GM12878 (cell line): ENCODE data around the gene CD52. TPM values are rescaled to one million over a fixed set of nuclear protein-coding genes. Genes with fewer than 3 reads are reported as not detected.

ENCODE experiments used
- ATAC-seq: fragments of 200-7000 bp; cut with Tn5 transposase; 3 replicates; pipeline ENCODE4 v1.9.1; 2020; ENCODE audit warnings: mild to moderate bottlenecking, moderate library complexity
- BruUV-seq: library from RNA; stranded (reverse); fragments of 400-500 nt; replicated peaks from 2 replicates; lab custom pipeline; 2021; lab: Mats Ljungman, UMichigan
- CTCF ChIA-PET: fragments of 300-600 bp; sonication (Branson Sonifier 250); formaldehyde crosslinking; extraction: SDS; loops from one replicate; lab custom pipeline; 2021; ENCODE audit warnings: inconsistent platforms; lab: Yijun Ruan, JAX
- POLR2A ChIA-PET: fragments of 350-600 bp; formaldehyde crosslinking; extraction: SDS; loops from one replicate; lab custom pipeline; 2021; ENCODE audit warnings: inconsistent platforms; lab: Charles Lee
- RAD21 ChIA-PET: fragments of 300-600 bp; sonication (Branson Sonifier 250); formaldehyde crosslinking; loops from one replicate; lab custom pipeline; 2023; ENCODE audit warnings: antibody characterized with exemption; ENCODE audit not compliant: unreplicated experiment; lab: Charles Lee
- SMC1A ChIA-PET: fragments of 300-600 bp; sonication (Branson Sonifier 250); formaldehyde crosslinking; loops from one replicate; lab custom pipeline; 2023; ENCODE audit not compliant: unreplicated experiment, uncharacterized antibody; lab: Charles Lee
- DNase-seq: peaks from one replicate; pipeline ENCODE4 v3.0.0-alpha.2; 2011; ENCODE audit warnings: low read depth, low spot score
- FAIRE-seq: peaks from 3 replicates; lab custom pipeline; 2011; peaks lifted over from hg19 to GRCh38; lab: Jason Lieb, UNC
- H2AFZ ChIP-seq: 2 replicates; pipeline ENCODE4 v1.6.0; 2011; ENCODE audit warnings: low read depth, low read length, control low read depth; ENCODE audit not compliant: control insufficient read depth
- H3K27ac ChIP-seq: 2 replicates; pipeline ENCODE4 v1.5.1; 2011; ENCODE audit warnings: control low read depth; ENCODE audit not compliant: control insufficient read depth, insufficient read depth
- H3K27me3 ChIP-seq, 2 experiments: replicated peaks in 1 of 2; 2 replicates each; pipeline versions ENCODE4 v1.6.0 to v1.6.1; 2011; ENCODE audit warnings: low read length in 1 of 2; ENCODE audit not compliant: control insufficient read depth in 2 of 2, insufficient read depth in 2 of 2
- H3K36me3 ChIP-seq, 2 experiments: 2 replicates each; pipeline ENCODE4 v1.5.1; 2011; ENCODE audit warnings: low read length in 1 of 2; ENCODE audit not compliant: control insufficient read depth in 2 of 2, insufficient read depth in 2 of 2
- H3K4me1 ChIP-seq: 2 replicates; pipeline ENCODE4 v1.6.1; 2011; ENCODE audit warnings: mild to moderate bottlenecking, low read length, moderate library complexity, mixed read lengths; ENCODE audit not compliant: control insufficient read depth, insufficient read depth
- H3K4me2 ChIP-seq: 2 replicates; pipeline ENCODE4 v1.6.0; 2011; ENCODE audit warnings: control low read depth; ENCODE audit not compliant: control insufficient read depth, insufficient read depth
- H3K4me3 ChIP-seq: fragments of 200-600 bp; sonication (generic); 2 replicates; pipeline ENCODE4 v1.5.1; 2016
- H3K79me2 ChIP-seq: 2 replicates; pipeline ENCODE4 v1.6.0; 2011; ENCODE audit warnings: low read length; ENCODE audit not compliant: control insufficient read depth, insufficient read depth
- H3K9ac ChIP-seq: 2 replicates; pipeline ENCODE4 v1.8.0; 2011; ENCODE audit warnings: low read length, control low read depth, mixed read lengths; ENCODE audit not compliant: control insufficient read depth, insufficient read depth
- H3K9me3 ChIP-seq: replicated peaks from 3 replicates; pipeline ENCODE4 v1.5.1; 2011; ENCODE audit warnings: mild to moderate bottlenecking, low read length; ENCODE audit not compliant: control insufficient read depth, insufficient read depth
- H4K20me1 ChIP-seq: 2 replicates; pipeline ENCODE4 v1.6.0; 2011; ENCODE audit not compliant: control insufficient read depth, insufficient read depth
- BCLAF1 ChIP-seq: fragments of 450-650 bp; IDR thresholded peaks from 2 replicates; pipeline ENCODE4 v1.6.1; 2017; ENCODE audit warnings: antibody characterized with exemption, mild to moderate bottlenecking, moderate library complexity
- NFIC ChIP-seq: IDR thresholded peaks from 2 replicates; pipeline ENCODE4 v1.6.1; 2012; ENCODE audit warnings: low read depth, mild to moderate bottlenecking, inconsistent platforms, low read length, moderate library complexity
- NRF1 ChIP-seq: conservative IDR thresholded peaks from 2 replicates; pipeline ENCODE4 v1.6.1; 2011; ENCODE audit warnings: mild to moderate bottlenecking, low read depth, low read length, improper control_type of control experiment
- PBX3 ChIP-seq: IDR thresholded peaks from 2 replicates; pipeline ENCODE4 v1.6.1; 2011; ENCODE audit warnings: mild to moderate bottlenecking, low read depth, low read length, moderate library complexity; ENCODE audit not compliant: insufficient replicate concordance
- POLR2A ChIP-seq: IDR thresholded peaks from 2 replicates; pipeline ENCODE4 v1.6.1; 2011; ENCODE audit warnings: low read depth, mild to moderate bottlenecking, low read length
- RAD21 ChIP-seq: IDR thresholded peaks from 2 replicates; pipeline ENCODE4 v1.6.1; 2011; ENCODE audit warnings: mild to moderate bottlenecking, low read depth, low read length, moderate library complexity; ENCODE audit not compliant: insufficient read depth
- RCOR1 ChIP-seq: conservative IDR thresholded peaks from 2 replicates; pipeline ENCODE4 v1.6.1; 2012; ENCODE audit warnings: low read depth, low read length, improper control_type of control experiment
- RUNX3 ChIP-seq: IDR thresholded peaks from 2 replicates; pipeline ENCODE4 v1.6.1; 2012; ENCODE audit warnings: low read length, inconsistent platforms
- SIN3A ChIP-seq: IDR thresholded peaks from 2 replicates; pipeline ENCODE4 v1.6.1; 2012; ENCODE audit warnings: low read depth, low read length, improper control_type of control experiment
- SUPT20H ChIP-seq: IDR thresholded peaks from 2 replicates; pipeline ENCODE4 v1.6.1; 2011; ENCODE audit warnings: low read depth, mild to moderate bottlenecking, low read length, moderate library complexity, borderline replicate concordance; ENCODE audit not compliant: control insufficient read depth
- TCF3 ChIP-seq: IDR thresholded peaks from 2 replicates; pipeline ENCODE4 v1.6.1; 2012; ENCODE audit warnings: low read depth, mild to moderate bottlenecking, low read length, borderline replicate concordance; ENCODE audit not compliant: insufficient read depth
- ZBTB4 ChIP-seq: fragments of 450-650 bp; formaldehyde crosslinking; IDR thresholded peaks from 2 replicates; pipeline ENCODE4 v1.4.0; 2022; ENCODE audit warnings: mild to moderate bottlenecking, moderate library complexity
- WGBS: methylation state at CpG from one replicate; pipeline ENCODE4 v1.1.6; 2016; ENCODE audit warnings: low lambda C conversion rate; ENCODE audit not compliant: insufficient replicate concordance, insufficient coverage; ENCODE audit errors: missing lambda C conversion rate; 5-methylcytosine and 5-hydroxymethylcytosine counted together
- in situ Hi-C: fragments of 300-500 bp; cut with MboI; formaldehyde crosslinking; loops from 9 replicates; pipeline ENCODE4 v1.14.3; 2018; ENCODE audit warnings: mixed read lengths
- intact Hi-C: fragments of 100-400 bp; cut with micrococcal nuclease; formaldehyde crosslinking; loops from one replicate; pipeline ENCODE4 v1.14.2; 2022; ENCODE audit not compliant: unreplicated experiment
- polyA plus RNA-seq, 11 experiments: library from polyadenylated mRNA; depleted of rRNA in 4 of 11; unstranded in 6 of 11; stranded (reverse) in 5 of 11; fragments of >200 nt; fragmentation: Nextera tagmentation in 4 of 11; fragmentation: Illumina TruSeq in 1 of 11; extraction: Ambion mirVana in 4 of 11; extraction: Trizol in 1 of 11; gene quantifications; 1 replicate in 1 of 11; 2 replicates in 10 of 11; pipeline versions ENCODE4 v1.2.1 to v1.2.3, GENCODE V29; 2011 to 2016; ENCODE audit warnings: inconsistent platforms in 2 of 11, missing spikeins in 2 of 11, low read depth in 1 of 11
- total RNA-seq, 4 experiments: library from RNA; depleted of rRNA in 3 of 4; stranded (reverse); fragments of >200 nt in 3 of 4; fragmentation: Illumina TruSeq in 1 of 4; extraction: Trizol in 1 of 4; gene quantifications; 2 replicates each; pipeline versions ENCODE4 v1.2.1 to v1.2.3, GENCODE V29; 2013 to 2021

The CD52 gene
- total and polyA plus RNA-seq, 10 of the 15 experiments (the other 5 are each of a cell fraction or from before 2014, with no cell fraction given) = 237 to 2,736 (median 532) TPM

- H3K4me3 ChIP-seq = no peak overlapping the region
- no peak for TF ChIP-seq RCOR1
- no peak for TF ChIP-seq ZBTB4 (CRISPR knock-in tag)
- TF ChIP-seq RAD21 = no peak
- TF ChIP-seq SUPT20H = no peak
- no peak for TF ChIP-seq POLR2A
- no peak for TF ChIP-seq NRF1
- TF ChIP-seq TCF3 = no peak
- TF ChIP-seq RUNX3 = no peak
- TF ChIP-seq SIN3A = no peak
- TF ChIP-seq PBX3 = no peak
- no peak for TF ChIP-seq BCLAF1
- TF ChIP-seq NFIC = no peak
- BruUV-seq = no TSS peak
- H3K9me3 ChIP-seq = no peaks in the 10 kb centered on the region; the same call in 2 of the 3 replicates
- no peak overlapping the region for H3K9ac ChIP-seq
- POLR2A ChIA-PET = no interaction called here
- WGBS = 76% methylated on average over 3 of the region's 3 CpGs
- intact Hi-C loops (loop anchor here (10.0 kb wide), 1 partner anchor 46 kb away; the partner anchor contains the start of gene LIN28A), in situ Hi-C loops (no loop called here)
- no peaks in the 10 kb centered on the region; a peak in 1 of 4 replicates for H3K27me3 ChIP-seq
- H3K79me2 ChIP-seq = no peaks in the 10 kb centered on the region
- RAD21 ChIA-PET = no interaction called here
- CTCF ChIA-PET = interaction anchor here (0.7 kb wide), 1 partner anchor 94 kb away, joined by 3 read pairs; no protein-coding TSS in a partner anchor
- H4K20me1 ChIP-seq = no peaks in the 10 kb centered on the region
- no peak overlapping the region for H3K4me2 ChIP-seq
- FAIRE-seq (no peak), DNase-seq (no peak), ATAC-seq (no peak)
- H3K36me3 ChIP-seq = no peaks in the 10 kb centered on the region
- H2AFZ ChIP-seq = no peak overlapping the region
- SMC1A ChIA-PET = no interaction called here
- H3K27ac ChIP-seq = no peak overlapping the region
- H3K4me1 ChIP-seq = no peaks in the 10 kb centered on the region; the same call in 1 of the 2 replicates
Measured at GRCh38 chr1:26368486-26368885, 50.7 kb downstream of the CD52 start.
